ENCODE measurements around the gene TSEN54.

TSEN54 gene

DNA sequence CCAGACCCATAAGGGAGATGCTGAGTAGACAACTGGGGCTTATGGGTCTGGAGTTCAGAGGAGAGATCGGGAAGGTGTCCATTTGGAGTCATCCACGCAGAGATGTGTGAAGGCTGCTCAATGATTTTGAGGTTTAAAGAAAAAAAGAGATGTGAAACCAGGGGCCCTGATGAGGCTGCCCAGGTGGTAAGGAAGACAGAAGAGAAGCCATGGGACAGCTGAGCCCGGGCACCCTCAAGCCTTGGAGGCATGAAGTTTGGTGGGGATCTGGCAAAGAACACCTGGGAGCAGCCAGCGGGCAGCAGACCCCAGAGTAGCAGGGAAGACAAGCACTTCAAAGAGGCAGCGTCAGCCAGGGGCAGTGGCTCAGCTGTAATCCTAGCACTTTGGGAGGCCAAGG lies 50.5 kb downstream of the TSEN54 start:
- no peaks in the 10 kb centered on the region for H3K36me3 ChIP-seq (ENCODE audit: control insufficient read depth, low read length)
- no peaks in the 10 kb centered on the region for H3F3A ChIP-seq (ENCODE audit: control insufficient read depth, insufficient read depth)
- no peak overlapping the region for H3K27ac ChIP-seq (ENCODE audit: low read depth, low read length)
- H3K9me2 ChIP-seq (replicated peaks; ENCODE audit: control insufficient read depth, low read length) = no peaks in the 10 kb centered on the region
- peaks cover 23% of the 10 kb centered on the region for H3K4me1 ChIP-seq (ENCODE audit: control insufficient read depth, low read length)
- H3K27me3 ChIP-seq (ENCODE audit: control insufficient read depth, low read length) = no peaks in the 10 kb centered on the region
- H3K4me3 ChIP-seq (ENCODE audit: low read length) = no peak overlapping the region
- H4K20me1 ChIP-seq (ENCODE audit: control insufficient read depth, insufficient read depth, low read depth, low read length) = no peaks in the 10 kb centered on the region
- H3K79me2 ChIP-seq (ENCODE audit: control insufficient read depth, low read length) = no peaks in the 10 kb centered on the region
- peak overlapping the region; percentile 39; the same call in 1 of the 2 replicates for H3K4me2 ChIP-seq (ENCODE audit: low read length)
- no peaks in the 10 kb centered on the region for H3K9me3 ChIP-seq (ENCODE audit: control insufficient read depth, insufficient read depth, low read length)
- TF ChIP-seq, protein P1, sequence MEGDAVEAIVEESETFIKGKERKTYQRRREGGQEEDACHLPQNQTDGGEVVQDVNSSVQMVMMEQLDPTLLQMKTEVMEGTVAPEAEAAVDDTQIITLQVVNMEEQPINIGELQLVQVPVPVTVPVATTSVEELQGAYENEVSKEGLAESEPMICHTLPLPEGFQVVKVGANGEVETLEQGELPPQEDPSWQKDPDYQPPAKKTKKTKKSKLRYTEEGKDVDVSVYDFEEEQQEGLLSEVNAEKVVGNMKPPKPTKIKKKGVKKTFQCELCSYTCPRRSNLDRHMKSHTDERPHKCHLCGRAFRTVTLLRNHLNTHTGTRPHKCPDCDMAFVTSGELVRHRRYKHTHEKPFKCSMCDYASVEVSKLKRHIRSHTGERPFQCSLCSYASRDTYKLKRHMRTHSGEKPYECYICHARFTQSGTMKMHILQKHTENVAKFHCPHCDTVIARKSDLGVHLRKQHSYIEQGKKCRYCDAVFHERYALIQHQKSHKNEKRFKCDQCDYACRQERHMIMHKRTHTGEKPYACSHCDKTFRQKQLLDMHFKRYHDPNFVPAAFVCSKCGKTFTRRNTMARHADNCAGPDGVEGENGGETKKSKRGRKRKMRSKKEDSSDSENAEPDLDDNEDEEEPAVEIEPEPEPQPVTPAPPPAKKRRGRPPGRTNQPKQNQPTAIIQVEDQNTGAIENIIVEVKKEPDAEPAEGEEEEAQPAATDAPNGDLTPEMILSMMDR (IDR thresholded peaks at IDR 0.05; ENCODE audit: low read depth, low read length, poor library complexity, severe bottlenecking) = no peak
- TF ChIP-seq EZH2phosphoT487 (IDR thresholded peaks at IDR 0.05; ENCODE audit: borderline replicate concordance, low read length) = no peak

DNA sequence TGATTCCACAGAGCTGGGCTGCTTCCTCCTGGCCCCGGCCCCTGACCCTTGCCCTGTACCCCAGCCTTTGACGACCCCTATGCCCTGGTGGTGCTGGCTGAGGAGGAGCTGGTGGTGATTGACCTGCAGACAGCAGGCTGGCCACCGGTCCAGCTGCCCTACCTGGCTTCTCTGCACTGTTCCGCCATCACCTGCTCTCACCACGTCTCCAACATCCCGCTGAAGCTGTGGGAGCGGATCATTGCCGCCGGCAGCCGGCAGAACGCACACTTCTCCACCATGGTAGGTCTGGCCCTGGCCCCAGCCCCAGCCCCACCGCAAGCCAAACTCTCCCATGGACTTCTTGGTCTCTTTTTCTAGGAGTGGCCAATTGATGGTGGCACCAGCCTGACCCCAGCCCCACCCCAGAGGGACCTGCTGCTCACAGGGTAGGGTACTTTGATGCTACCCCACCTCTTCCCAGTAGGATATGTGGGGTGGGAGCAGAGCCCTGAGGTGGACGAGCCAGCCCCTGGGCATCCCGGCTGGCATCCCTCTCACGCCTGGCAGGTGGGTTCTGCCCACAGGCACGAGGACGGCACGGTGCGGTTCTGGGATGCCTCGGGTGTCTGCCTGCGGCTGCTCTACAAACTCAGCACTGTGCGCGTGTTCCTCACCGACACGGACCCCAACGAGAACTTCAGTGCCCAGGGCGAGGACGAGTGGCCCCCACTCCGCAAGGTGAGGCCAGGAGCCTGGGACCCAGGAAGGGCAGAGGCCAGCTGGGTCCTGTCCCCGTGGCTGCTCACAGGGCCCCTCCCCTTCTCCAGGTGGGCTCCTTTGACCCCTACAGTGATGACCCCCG lies 52.3 kb downstream of the TSEN54 start:
- H3K4me3 ChIP-seq (ENCODE audit: low read length) = no peak overlapping the region
- peaks cover 23% of the 10 kb centered on the region for H3K4me1 ChIP-seq (ENCODE audit: control insufficient read depth, low read length)
- no peaks in the 10 kb centered on the region for H3F3A ChIP-seq (ENCODE audit: control insufficient read depth, insufficient read depth)
- no peaks in the 10 kb centered on the region for H3K79me2 ChIP-seq (ENCODE audit: control insufficient read depth, low read length)
- no peaks in the 10 kb centered on the region for H4K20me1 ChIP-seq (ENCODE audit: control insufficient read depth, insufficient read depth, low read depth, low read length)
- H3K9me3 ChIP-seq (ENCODE audit: control insufficient read depth, insufficient read depth, low read length) = no peaks in the 10 kb centered on the region
- H3K9me2 ChIP-seq (replicated peaks; ENCODE audit: control insufficient read depth, low read length) = no peaks in the 10 kb centered on the region
- H3K27me3 ChIP-seq (ENCODE audit: control insufficient read depth, low read length) = no peaks in the 10 kb centered on the region
- H3K27ac ChIP-seq (ENCODE audit: low read depth, low read length) = no peak overlapping the region
- H3K4me2 ChIP-seq (ENCODE audit: low read length) = no peak overlapping the region
- TF ChIP-seq EZH2phosphoT487 (IDR thresholded peaks at IDR 0.05; ENCODE audit: borderline replicate concordance, low read length) = no peak
- no peaks in the 10 kb centered on the region for H3K36me3 ChIP-seq (ENCODE audit: control insufficient read depth, low read length)

DNA sequence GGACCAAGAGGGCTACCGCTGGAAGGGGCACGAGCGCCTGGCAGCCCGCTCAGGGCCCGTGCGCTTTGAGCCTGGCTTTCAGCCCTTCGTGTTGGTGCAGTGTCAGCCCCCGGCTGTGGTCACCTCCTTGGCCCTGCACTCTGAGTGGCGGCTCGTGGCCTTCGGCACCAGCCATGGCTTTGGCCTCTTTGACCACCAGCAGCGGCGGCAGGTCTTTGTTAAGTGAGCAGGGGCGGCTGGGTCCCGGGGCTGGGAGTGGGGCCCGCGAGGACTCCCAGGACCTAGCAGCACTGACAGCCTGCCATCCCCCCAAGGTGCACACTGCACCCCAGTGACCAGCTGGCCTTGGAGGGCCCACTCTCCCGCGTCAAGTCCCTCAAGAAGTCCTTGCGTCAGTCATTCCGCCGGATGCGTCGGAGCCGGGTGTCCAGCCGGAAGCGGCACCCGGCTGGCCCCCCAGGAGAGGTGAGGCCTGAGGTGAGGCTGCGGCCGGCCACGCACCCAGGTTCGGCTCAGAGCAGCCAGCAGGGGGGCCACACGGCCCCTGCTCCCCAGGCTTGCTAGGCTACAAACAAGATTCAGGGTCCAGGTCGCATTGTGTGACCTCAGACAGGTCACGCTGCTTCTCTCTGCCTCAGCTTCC lies 53.8 kb downstream of the TSEN54 start:
- Histone ChIP-seq H3F3A (ENCODE audit: control insufficient read depth, insufficient read depth) (no peaks in the 10 kb centered on the region), H3K79me2 (ENCODE audit: control insufficient read depth, low read length) (no peaks in the 10 kb centered on the region), H4K20me1 (ENCODE audit: control insufficient read depth, insufficient read depth, low read depth, low read length) (no peaks in the 10 kb centered on the region), H3K36me3 (ENCODE audit: control insufficient read depth, low read length) (no peaks in the 10 kb centered on the region), H3K4me2 (ENCODE audit: low read length) (no peak overlapping the region), H3K4me3 (ENCODE audit: low read length) (no peak overlapping the region), H3K9me3 (ENCODE audit: control insufficient read depth, insufficient read depth, low read length) (no peaks in the 10 kb centered on the region), H3K9me2 (replicated peaks; ENCODE audit: control insufficient read depth, low read length) (no peaks in the 10 kb centered on the region), H3K27ac (ENCODE audit: low read depth, low read length) (no peak overlapping the region), H3K4me1 (ENCODE audit: control insufficient read depth, low read length) (peaks cover 23% of the 10 kb centered on the region), H3K27me3 (ENCODE audit: control insufficient read depth, low read length) (no peaks in the 10 kb centered on the region)
- TF ChIP-seq, protein P1 (IDR thresholded peaks at IDR 0.05; ENCODE audit: low read depth, low read length, poor library complexity, severe bottlenecking) = no peak
- no peak for TF ChIP-seq EZH2phosphoT487 (IDR thresholded peaks at IDR 0.05; ENCODE audit: borderline replicate concordance, low read length)

DNA sequence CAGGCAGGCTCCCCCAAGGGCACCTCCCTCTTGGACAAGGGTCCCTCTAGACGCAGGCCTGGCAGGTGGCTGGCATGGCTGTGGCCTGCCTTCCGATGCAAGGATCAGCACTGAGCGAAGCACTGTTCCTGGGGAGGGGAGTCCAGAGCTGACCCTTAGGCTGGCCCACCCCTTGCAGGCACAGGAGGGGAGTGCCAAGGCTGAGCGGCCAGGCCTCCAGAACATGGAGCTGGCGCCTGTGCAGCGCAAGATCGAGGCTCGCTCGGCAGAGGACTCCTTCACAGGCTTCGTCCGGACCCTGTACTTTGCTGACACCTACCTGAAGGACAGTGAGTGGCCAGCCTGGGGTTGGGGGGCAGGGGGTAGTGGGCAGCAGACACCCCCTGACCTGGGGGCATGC lies 54.4 kb downstream of the TSEN54 start:
- H3K36me3 ChIP-seq (ENCODE audit: control insufficient read depth, low read length) = no peaks in the 10 kb centered on the region
- peak overlapping the region; percentile 61 for H3K4me2 ChIP-seq (ENCODE audit: low read length)
- peak overlapping the region; percentile 31 for H3K4me3 ChIP-seq (ENCODE audit: low read length)
- H3K9me2 ChIP-seq (replicated peaks; ENCODE audit: control insufficient read depth, low read length) = no peaks in the 10 kb centered on the region
- no peaks in the 10 kb centered on the region for H3F3A ChIP-seq (ENCODE audit: control insufficient read depth, insufficient read depth)
- H3K4me1 ChIP-seq (ENCODE audit: control insufficient read depth, low read length) = peaks cover 23% of the 10 kb centered on the region
- no peaks in the 10 kb centered on the region for H3K9me3 ChIP-seq (ENCODE audit: control insufficient read depth, insufficient read depth, low read length)
- H3K79me2 ChIP-seq (ENCODE audit: control insufficient read depth, low read length) = no peaks in the 10 kb centered on the region
- no peaks in the 10 kb centered on the region for H4K20me1 ChIP-seq (ENCODE audit: control insufficient read depth, insufficient read depth, low read depth, low read length)
- H3K27ac ChIP-seq (ENCODE audit: low read depth, low read length) = peak overlapping the region; percentile 25; the same call in 1 of the 2 replicates
- TF ChIP-seq, protein P1 (IDR thresholded peaks at IDR 0.05; ENCODE audit: low read depth, low read length, poor library complexity, severe bottlenecking) = no peak
- no peak for TF ChIP-seq EZH2phosphoT487 (IDR thresholded peaks at IDR 0.05; ENCODE audit: borderline replicate concordance, low read length)
- no peaks in the 10 kb centered on the region for H3K27me3 ChIP-seq (ENCODE audit: control insufficient read depth, low read length)
